ENCODE results near the gene GET4.

DNA sequence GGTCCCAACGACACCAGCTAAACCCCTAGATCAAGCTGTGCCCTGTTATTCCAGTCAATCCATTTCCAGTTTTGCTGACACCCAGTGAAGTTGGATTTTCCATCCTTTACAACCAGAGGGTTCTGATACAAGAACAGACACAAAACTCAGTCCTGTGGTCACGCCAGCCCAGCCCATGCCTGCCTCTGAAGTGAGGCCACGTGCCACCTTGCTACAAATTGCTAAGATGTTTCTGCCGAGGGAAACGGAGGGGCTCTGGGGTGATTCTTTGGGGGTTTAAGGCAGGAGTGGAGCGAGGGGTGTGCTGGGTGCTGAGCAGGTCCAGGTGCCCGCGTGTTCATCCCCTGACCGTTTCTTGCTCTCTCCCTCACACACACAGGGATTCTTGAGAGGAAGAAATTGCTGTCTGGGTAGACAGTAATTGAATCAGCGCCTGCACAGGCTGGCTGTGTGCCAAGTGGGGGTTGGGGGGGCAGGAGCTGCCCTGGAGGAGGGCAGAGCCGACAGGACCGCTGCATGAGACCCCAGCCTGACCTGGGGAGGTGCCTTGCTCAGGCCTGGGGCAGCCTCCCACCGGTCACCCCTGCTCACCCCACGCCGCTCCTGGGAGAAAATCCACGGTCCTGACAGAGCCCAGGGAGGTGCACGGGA is 40.1 kb downstream of the GET4 start:
- TF ChIP-seq EZH2 (IDR thresholded peaks at IDR 0.05) (no peak), MAX (IDR thresholded peaks at IDR 0.05) (no peak), REST (IDR thresholded peaks at IDR 0.05; ENCODE audit: low read depth) (no peak), CTCF (IDR thresholded peaks at IDR 0.05 in 2 of 3, conservative IDR thresholded peaks at IDR 0.05 in 1 of 3; ENCODE audit: borderline replicate concordance in 1 of 3, insufficient read depth in 1 of 3, low read depth in 2 of 3, low read length in 2 of 3) (no peak), YY1 (IDR thresholded peaks at IDR 0.05; ENCODE audit: extremely low read depth, insufficient replicate concordance, low read depth, low read length) (no peak), POLR2A (IDR thresholded peaks at IDR 0.05; ENCODE audit: borderline replicate concordance, extremely low read depth, insufficient read depth, insufficient read length) (no peak), SP1 (IDR thresholded peaks at IDR 0.05; ENCODE audit: low read depth) (no peak), SRF (IDR thresholded peaks at IDR 0.05; ENCODE audit: low read depth) (no peak), JUND (IDR thresholded peaks at IDR 0.05) (no peak), EZH2phosphoT487 (IDR thresholded peaks at IDR 0.05; ENCODE audit: borderline replicate concordance) (no peak)
